ENCODE results near the gene PGLYRP4.
"Not testable (repeated sequence)": the region's sequence is repeated elsewhere in the genome, so short reads cannot be mapped to it uniquely, and the experiment has no call there.

PGLYRP4 gene

GRCh38 chr1:153340356-153340755 is 8.3 kb downstream of the PGLYRP4 start:
- no peak for DNase-seq (ENCODE audit: low spot score)

- DNase-seq (ENCODE audit: low spot score): no peak
Measured at GRCh38 chr1:153339802-153340201, 8.8 kb downstream of the PGLYRP4 start.

- no peak for DNase-seq (ENCODE audit: low spot score)
Measured at GRCh38 chr1:153337980-153338853, 10.4 kb downstream of the PGLYRP4 start.

- DNase-seq (ENCODE audit: low spot score): no peak
Measured at GRCh38 chr1:153336650-153337049, 12.0 kb downstream of the PGLYRP4 start.

- no peak for DNase-seq (ENCODE audit: low spot score)
Measured at GRCh38 chr1:153333902-153334301, 14.7 kb downstream of the PGLYRP4 start.

GRCh38 chr1:153324912-153325311 is 23.7 kb downstream of the PGLYRP4 start:
- DNase-seq (ENCODE audit: low spot score): no peak

GRCh38 chr1:153322568-153322967 is 26.1 kb downstream of the PGLYRP4 start:
- DNase-seq (ENCODE audit: low spot score): no peak

GRCh38 chr1:153318145-153318544 is 30.5 kb downstream of the PGLYRP4 start:
- not testable (repeated sequence) for DNase-seq (ENCODE audit: low spot score)

- not testable (repeated sequence) for DNase-seq (ENCODE audit: low spot score)
Measured at GRCh38 chr1:153316013-153316412, 32.6 kb downstream of the PGLYRP4 start.

GRCh38 chr1:153314388-153314787 is 34.3 kb downstream of the PGLYRP4 start:
- DNase-seq (ENCODE audit: low spot score): not testable (repeated sequence)

- DNase-seq (ENCODE audit: low spot score): no peak
Measured at GRCh38 chr1:153313288-153313687, 35.4 kb downstream of the PGLYRP4 start.

- no peak for DNase-seq (ENCODE audit: low spot score)
Measured at GRCh38 chr1:153312570-153313186, 36.0 kb downstream of the PGLYRP4 start, which contains the start of gene PGLYRP3. Gene PGLYRP3 (minus strand): TSS chr1:153312952. CDS start chr1:153310665, 2,287 bp downstream.

GRCh38 chr1:153310526-153310925 is 38.1 kb downstream of the PGLYRP4 start:
- DNase-seq (ENCODE audit: low spot score): no peak

- no peak for DNase-seq (ENCODE audit: low spot score)
Measured at GRCh38 chr1:153309441-153309840, 39.2 kb downstream of the PGLYRP4 start.

GRCh38 chr1:153308540-153308939 is 40.1 kb downstream of the PGLYRP4 start:
- DNase-seq (ENCODE audit: low spot score): no peak

GRCh38 chr1:153307221-153307600 is 41.4 kb downstream of the PGLYRP4 start:
- DNase-seq (ENCODE audit: low spot score): no peak

GRCh38 chr1:153306303-153307220 is 42.1 kb downstream of the PGLYRP4 start:
- DNase-seq (ENCODE audit: low spot score): no peak

- DNase-seq (ENCODE audit: low spot score): no peak
Measured at GRCh38 chr1:153305682-153306081, 43.0 kb downstream of the PGLYRP4 start.

- no peak for DNase-seq (ENCODE audit: low spot score)
Measured at GRCh38 chr1:153302308-153302707, 46.3 kb downstream of the PGLYRP4 start.

- DNase-seq (ENCODE audit: low spot score): no peak
Measured at GRCh38 chr1:153293851-153294250, 54.8 kb downstream of the PGLYRP4 start.

GRCh38 chr1:153293480-153293775 is 55.2 kb downstream of the PGLYRP4 start:
- no peak for DNase-seq (ENCODE audit: low spot score)

All from SK-N-DZ (cell line).